Measurements from ENCODE around the gene GNAQ. TPM values are rescaled to one million over a fixed set of nuclear protein-coding genes. Genes with fewer than 3 reads are reported as not detected.
A peak's percentile ranks its signal among the peaks of the same experiment; 100 is the strongest.
"Not testable (repeated sequence)": the region's sequence is repeated elsewhere in the genome, so short reads cannot be mapped to it uniquely, and the experiment has no call there.

GNAQ gene
- total RNA-seq, 2 experiments from 2014 or later = 22.4 to 22.7 TPM

DNA sequence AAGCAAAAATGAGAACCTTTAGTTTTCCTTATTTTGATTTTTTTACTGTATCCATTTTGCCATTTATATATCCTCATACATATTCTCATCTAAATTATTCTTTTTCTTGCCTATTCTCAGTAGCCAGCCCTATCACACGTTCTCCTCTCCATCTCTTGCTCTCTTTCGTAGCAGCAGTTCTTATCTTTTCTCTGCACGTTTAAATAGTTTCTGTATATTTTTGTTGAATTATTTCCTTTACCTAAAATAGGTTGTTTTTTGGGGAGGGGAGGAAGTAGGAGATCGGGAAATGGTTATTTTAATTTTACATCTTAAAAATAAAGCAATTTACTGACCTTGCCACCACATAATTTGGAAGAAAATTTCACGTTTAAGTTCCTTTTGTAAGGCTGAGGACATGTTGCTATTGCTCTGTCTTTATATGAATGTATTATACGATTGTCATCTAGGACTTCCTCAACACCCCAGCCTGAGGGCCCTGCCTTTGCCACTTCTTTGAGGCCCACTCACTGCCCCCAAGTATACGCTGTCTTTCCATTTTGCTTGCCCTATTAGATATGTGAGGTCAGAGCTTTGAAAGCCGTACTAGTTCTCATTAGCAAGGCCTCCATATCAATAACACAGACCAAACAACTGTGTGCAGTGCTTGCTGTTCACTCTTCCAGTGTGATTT lies 140.3 kb downstream of the GNAQ start:
- H3K27ac Mint-ChIP-seq = no peak overlapping the region
- DNase-seq = no peak
- H3K27me3 Mint-ChIP-seq = no peaks in the 10 kb centered on the region
- peaks cover 18% of the 10 kb centered on the region for H3K4me1 Mint-ChIP-seq
- no peaks in the 10 kb centered on the region for H3K9me3 Mint-ChIP-seq
- H3K4me3 Mint-ChIP-seq = no peak overlapping the region
- H3K36me3 Mint-ChIP-seq = peaks cover 18% of the 10 kb centered on the region

DNA sequence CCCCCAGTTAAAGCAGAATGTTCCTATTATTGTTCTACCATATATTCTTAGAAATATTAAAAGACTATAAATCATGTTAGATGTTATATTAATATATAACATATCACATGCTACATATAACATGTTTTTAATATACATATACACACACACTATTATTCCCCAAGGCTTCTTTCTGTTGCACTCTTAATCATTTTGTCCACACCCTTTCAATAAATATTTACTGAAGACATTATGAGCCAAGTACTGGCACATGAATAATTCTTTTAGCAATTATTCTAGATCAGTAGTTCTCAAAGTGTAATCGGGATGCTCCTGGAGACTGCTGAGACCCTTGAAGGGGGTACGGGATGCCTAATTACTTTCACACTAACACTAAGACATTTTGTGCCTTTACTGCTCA lies 143.9 kb downstream of the GNAQ start:
- Mint-ChIP-seq H3K36me3 (peaks cover 12% of the 10 kb centered on the region), H3K9me3 (no peaks in the 10 kb centered on the region), H3K27me3 (no peaks in the 10 kb centered on the region), H3K4me3 (no peak overlapping the region), H3K4me1 (peaks cover 32% of the 10 kb centered on the region), H3K27ac (no peak overlapping the region)
- DNase-seq = no peak

- DNase-seq = no peak
- Mint-ChIP-seq H3K36me3 (peaks cover 6% of the 10 kb centered on the region), H3K4me3 (no peak overlapping the region), H3K4me1 (peaks cover 24% of the 10 kb centered on the region), H3K9me3 (no peaks in the 10 kb centered on the region), H3K27me3 (no peaks in the 10 kb centered on the region), H3K27ac (no peak overlapping the region)
Measured at GRCh38 chr9:77885104-77885672, 146.4 kb downstream of the GNAQ start.

DNA sequence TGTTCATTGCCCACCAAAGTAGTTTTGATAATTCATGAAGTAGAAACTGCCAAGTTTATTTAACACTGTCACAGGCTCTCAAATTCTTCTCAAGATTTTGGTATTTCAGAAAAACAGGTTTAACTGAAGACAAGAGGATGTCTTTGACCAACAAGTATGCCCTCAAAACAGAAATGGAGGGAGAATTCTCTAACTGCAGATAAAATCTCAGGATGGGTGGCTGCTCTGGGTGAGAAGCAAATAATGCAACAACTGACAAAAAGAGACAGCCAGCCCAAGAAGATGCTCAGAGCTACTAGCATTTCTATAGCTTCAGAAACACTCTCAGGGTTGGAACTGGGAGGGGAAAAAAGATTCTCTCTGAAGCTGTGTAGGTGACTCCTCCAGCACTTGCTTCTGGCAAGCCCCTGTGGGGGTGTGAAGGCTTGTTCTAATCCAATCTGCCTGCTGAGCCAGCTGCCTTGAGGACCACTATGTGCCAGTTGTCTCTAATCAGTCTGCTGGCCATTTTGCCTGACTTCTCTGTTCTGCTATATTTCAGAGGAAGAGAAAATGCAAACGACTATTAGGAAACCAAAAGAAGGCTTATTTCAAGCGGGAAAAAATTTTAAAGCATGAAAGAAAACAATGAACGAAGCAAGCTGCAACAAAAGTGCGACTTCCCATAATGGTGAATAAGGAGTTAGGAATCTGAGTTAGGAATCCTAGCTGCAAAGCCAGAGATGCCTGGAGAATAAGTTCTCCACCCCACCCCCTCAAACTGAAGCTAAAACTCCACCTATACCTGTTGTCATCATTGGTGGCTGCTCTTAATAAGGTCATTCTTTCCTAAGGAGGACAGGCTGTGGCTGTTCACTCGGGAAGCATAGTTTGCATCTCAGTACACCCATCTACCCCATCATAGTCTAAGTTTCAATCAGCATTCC lies 147.5 kb downstream of the GNAQ start:
- no peak overlapping the region for H3K4me3 Mint-ChIP-seq

DNA sequence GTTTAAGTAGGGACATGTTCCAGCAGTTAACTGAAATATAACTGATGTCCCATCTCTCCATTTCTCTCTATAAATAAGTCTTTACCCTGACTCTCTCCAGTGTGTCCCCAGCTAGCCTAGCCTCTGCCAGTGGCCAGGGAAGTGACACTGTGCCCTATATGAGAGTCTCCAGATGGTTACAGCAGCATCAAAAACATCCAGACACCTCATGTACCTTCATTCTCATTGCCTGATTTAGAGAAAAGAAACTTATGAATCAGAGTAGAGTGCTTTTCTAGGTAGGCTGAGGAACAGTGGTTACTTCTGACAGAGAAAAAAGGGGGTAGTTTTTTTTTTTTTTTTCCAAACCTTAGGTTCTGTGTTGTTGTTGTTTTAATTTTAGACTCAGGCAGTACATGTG lies 148.5 kb downstream of the GNAQ start:
- Mint-ChIP-seq H3K4me3 (no peak overlapping the region), H3K27me3 (no peaks in the 10 kb centered on the region), H3K4me1 (peaks cover 24% of the 10 kb centered on the region), H3K27ac (peak overlapping the region; percentile 44), H3K36me3 (no peaks in the 10 kb centered on the region), H3K9me3 (no peaks in the 10 kb centered on the region)
- DNase-seq = no peak

More for the DNA sequence above, 147.5 kb downstream of the GNAQ start:
- no peaks in the 10 kb centered on the region for H3K27me3 Mint-ChIP-seq
- H3K4me1 Mint-ChIP-seq = peaks cover 24% of the 10 kb centered on the region
- H3K27ac Mint-ChIP-seq = no peak overlapping the region
- DNase-seq = no peak
- no peaks in the 10 kb centered on the region for H3K9me3 Mint-ChIP-seq
- no peaks in the 10 kb centered on the region for H3K36me3 Mint-ChIP-seq

- H3K36me3 Mint-ChIP-seq = no peaks in the 10 kb centered on the region
- no peaks in the 10 kb centered on the region for H3K9me3 Mint-ChIP-seq
- no peak overlapping the region for H3K4me3 Mint-ChIP-seq
- no peak for DNase-seq
- H3K4me1 Mint-ChIP-seq = peaks cover 24% of the 10 kb centered on the region
- H3K27ac Mint-ChIP-seq = no peak overlapping the region
- no peaks in the 10 kb centered on the region for H3K27me3 Mint-ChIP-seq
Measured at GRCh38 chr9:77882294-77882693, 149.3 kb downstream of the GNAQ start.

DNA sequence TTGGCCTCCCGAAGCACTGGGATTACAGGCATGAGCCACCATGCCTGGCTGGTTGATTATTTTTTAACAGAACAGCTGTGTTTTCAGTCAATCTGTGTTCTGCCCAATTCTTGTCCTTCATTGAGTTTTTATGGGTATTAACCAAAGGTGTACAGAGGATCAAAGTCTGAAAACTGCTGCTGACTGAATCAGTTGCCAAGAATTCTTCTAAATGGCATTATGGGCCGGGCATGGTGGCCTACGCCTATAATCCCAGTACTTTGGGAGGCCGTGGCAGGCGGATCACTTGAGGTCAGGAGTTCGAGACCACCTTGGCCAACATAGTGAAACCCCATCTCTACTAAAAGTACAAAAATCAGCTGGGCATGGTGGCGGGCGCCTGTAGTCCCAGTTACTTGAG lies 150.0 kb downstream of the GNAQ start:
- not testable (repeated sequence) for H3K9me3 Mint-ChIP-seq, H3K36me3 Mint-ChIP-seq, H3K4me3 Mint-ChIP-seq, H3K27ac Mint-ChIP-seq, DNase-seq, H3K27me3 Mint-ChIP-seq
- H3K4me1 Mint-ChIP-seq = peaks cover 24% of the 10 kb centered on the region

- no peak overlapping the region for H3K27ac Mint-ChIP-seq
- H3K4me1 Mint-ChIP-seq = peaks cover 24% of the 10 kb centered on the region
- no peaks in the 10 kb centered on the region for H3K9me3 Mint-ChIP-seq
- H3K4me3 Mint-ChIP-seq = no peak overlapping the region
- H3K27me3 Mint-ChIP-seq = no peaks in the 10 kb centered on the region
- H3K36me3 Mint-ChIP-seq = no peaks in the 10 kb centered on the region
- DNase-seq = no peak
Measured at GRCh38 chr9:77881111-77881510, 150.5 kb downstream of the GNAQ start.

DNA sequence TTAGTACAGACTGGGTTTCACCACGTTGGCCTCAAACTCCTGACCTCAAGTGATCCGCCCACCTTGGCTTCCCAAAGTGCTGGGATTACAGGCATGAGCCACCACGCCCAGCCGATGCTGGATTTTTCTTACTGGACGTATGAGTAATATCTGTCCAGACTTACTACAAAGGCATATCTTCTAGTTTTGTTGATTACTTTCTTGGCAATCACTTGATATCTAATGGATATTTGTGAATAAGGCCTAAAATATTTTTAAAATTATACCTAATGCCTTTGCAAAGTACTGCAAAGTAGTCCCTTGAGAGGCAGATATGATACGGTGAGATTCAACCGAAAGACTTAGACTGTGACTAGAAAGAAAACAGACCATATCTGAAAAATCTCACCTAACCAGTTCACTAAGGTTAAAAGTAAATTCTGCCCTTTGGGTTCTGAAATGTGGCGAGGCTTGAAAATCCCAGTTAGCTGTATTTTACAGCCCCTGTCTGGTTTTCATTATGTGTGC lies 152.1 kb downstream of the GNAQ start:
- Mint-ChIP-seq H3K4me3 (no peak overlapping the region), H3K27me3 (no peaks in the 10 kb centered on the region), H3K27ac (no peak overlapping the region), H3K4me1 (peaks cover 21% of the 10 kb centered on the region), H3K9me3 (no peaks in the 10 kb centered on the region), H3K36me3 (no peaks in the 10 kb centered on the region)
- DNase-seq = no peak

GRCh38 chr9:77878793-77879192 lies 152.8 kb downstream of the GNAQ start:
- not testable (repeated sequence) for H3K27ac Mint-ChIP-seq, H3K9me3 Mint-ChIP-seq

DNA sequence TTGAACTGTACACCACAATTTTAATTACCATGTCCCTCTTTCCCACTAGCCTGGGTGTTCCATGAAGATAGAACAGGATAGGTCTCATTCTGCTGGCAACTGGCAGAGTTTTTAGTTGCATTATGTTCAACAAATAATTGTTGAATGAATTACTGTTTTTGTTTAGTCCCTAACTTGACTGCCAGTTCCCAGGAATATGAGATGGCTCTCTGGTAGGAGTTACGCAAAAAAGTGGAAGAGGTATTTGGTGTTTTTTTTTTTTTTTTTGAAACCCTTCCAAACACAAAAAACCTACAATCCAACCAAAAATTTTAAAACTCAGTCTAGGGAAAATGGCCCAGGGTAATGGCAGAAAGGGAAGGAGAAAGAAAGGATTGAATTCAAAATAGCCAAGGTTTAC lies 153.6 kb downstream of the GNAQ start:
- no peaks in the 10 kb centered on the region for H3K27me3 Mint-ChIP-seq
- H3K36me3 Mint-ChIP-seq = peaks cover 2% of the 10 kb centered on the region
- H3K4me1 Mint-ChIP-seq = peaks cover 7% of the 10 kb centered on the region
- DNase-seq = no peak
- H3K27ac Mint-ChIP-seq = no peak overlapping the region
- H3K9me3 Mint-ChIP-seq = no peaks in the 10 kb centered on the region
- H3K4me3 Mint-ChIP-seq = no peak overlapping the region

More at GRCh38 chr9:77878793-77879192, 152.8 kb downstream of the GNAQ start:
- H3K36me3 Mint-ChIP-seq, H3K4me3 Mint-ChIP-seq, DNase-seq, H3K27me3 Mint-ChIP-seq: not testable (repeated sequence)
- peaks cover 14% of the 10 kb centered on the region for H3K4me1 Mint-ChIP-seq

DNA sequence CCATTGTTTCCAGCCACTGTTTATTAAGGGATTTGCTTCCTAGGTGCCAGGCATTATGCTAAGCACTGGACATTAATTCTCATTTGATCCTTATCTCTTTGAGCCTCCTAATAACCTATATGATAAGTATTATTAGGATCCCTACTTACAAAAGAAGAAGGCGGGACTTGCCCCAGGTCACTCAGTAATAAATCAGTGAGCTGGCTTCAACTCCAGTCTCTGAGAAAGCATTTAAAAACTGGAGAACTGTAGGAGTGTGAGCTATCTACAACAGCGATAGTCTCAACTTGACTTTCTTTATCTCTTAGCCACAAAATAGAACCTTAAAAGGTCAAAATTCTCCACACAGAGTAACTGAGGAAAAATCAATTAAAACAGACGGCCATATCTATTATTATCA lies 155.0 kb downstream of the GNAQ start:
- Mint-ChIP-seq H3K27ac (no peak overlapping the region), H3K36me3 (peaks cover 2% of the 10 kb centered on the region), H3K4me3 (no peak overlapping the region), H3K4me1 (peaks cover 1% of the 10 kb centered on the region), H3K27me3 (no peaks in the 10 kb centered on the region), H3K9me3 (no peaks in the 10 kb centered on the region)
- DNase-seq = no peak

GRCh38 chr9:77876091-77876490 lies 155.5 kb downstream of the GNAQ start:
- Mint-ChIP-seq H3K9me3 (no peaks in the 10 kb centered on the region), H3K36me3 (peaks cover 2% of the 10 kb centered on the region), H3K4me3 (no peak overlapping the region), H3K27me3 (no peaks in the 10 kb centered on the region), H3K27ac (no peak overlapping the region), H3K4me1 (peaks cover 1% of the 10 kb centered on the region)
- no peak for DNase-seq

GRCh38 chr9:77872863-77873262 lies 158.7 kb downstream of the GNAQ start:
- no peak for DNase-seq
- no peak overlapping the region for H3K4me3 Mint-ChIP-seq
- no peaks in the 10 kb centered on the region for H3K9me3 Mint-ChIP-seq
- H3K4me1 Mint-ChIP-seq = peaks cover 1% of the 10 kb centered on the region
- H3K36me3 Mint-ChIP-seq = peaks cover 6% of the 10 kb centered on the region
- no peaks in the 10 kb centered on the region for H3K27me3 Mint-ChIP-seq
- H3K27ac Mint-ChIP-seq = no peak overlapping the region

DNA sequence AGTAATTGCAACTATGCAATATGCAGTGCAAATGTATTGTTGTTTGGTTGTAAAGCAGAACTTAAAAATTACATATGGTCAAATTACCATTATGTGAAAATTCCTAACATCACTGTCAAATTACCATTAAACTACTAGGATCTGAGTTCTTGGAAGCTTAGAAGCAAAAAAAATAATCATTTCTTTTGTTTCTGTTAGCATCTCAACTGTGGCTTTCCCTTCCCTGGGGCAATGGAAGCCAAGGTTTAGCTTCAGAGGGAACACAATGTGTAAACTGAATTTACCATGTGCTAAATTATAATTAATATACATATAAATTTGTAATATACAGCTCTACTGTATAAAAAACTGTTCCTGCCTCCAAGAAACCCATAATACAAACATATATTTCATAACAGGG lies 159.4 kb downstream of the GNAQ start:
- Mint-ChIP-seq H3K36me3 (peaks cover 6% of the 10 kb centered on the region), H3K27ac (no peak overlapping the region), H3K4me1 (peaks cover 1% of the 10 kb centered on the region), H3K27me3 (no peaks in the 10 kb centered on the region), H3K9me3 (no peaks in the 10 kb centered on the region), H3K4me3 (no peak overlapping the region)
- no peak for DNase-seq
